GM23338 (cell line): Measurements from ENCODE around the gene OTULINL.

ENCODE experiments used
- CTCF ChIP-seq, 2 experiments: fragments of 200-600 bp in 1 of 2; sonication (generic) in 1 of 2; conservative IDR thresholded peaks; 2 replicates each; pipeline versions ENCODE4 v1.5.1 to v1.6.1; 2016 to 2017; ENCODE audit warnings: antibody characterized with exemption in 2 of 2, low read depth in 2 of 2, mild to moderate bottlenecking in 2 of 2, moderate library complexity in 1 of 2
- EZH2 ChIP-seq: fragments of 200-600 bp; sonication (generic); IDR thresholded peaks from one replicate; pipeline ENCODE4 v1.8.0; 2017; ENCODE audit warnings: antibody characterized with exemption, mild to moderate bottlenecking, low read depth; ENCODE audit not compliant: unreplicated experiment
- EZH2phosphoT487 ChIP-seq: fragments of 200-600 bp; sonication (generic); IDR thresholded peaks from one replicate; pipeline ENCODE4 v1.8.1; 2018; ENCODE audit warnings: antibody characterized with exemption; ENCODE audit not compliant: unreplicated experiment
- POLR2AphosphoS5 ChIP-seq: IDR thresholded peaks from 2 replicates; pipeline ENCODE4 v1.6.1; 2016; ENCODE audit warnings: antibody characterized with exemption, low read depth
- ZNF331 ChIP-seq: fragments of 250-450 bp; sonication (Bioruptor Pico); IDR thresholded peaks from 2 replicates; pipeline ENCODE4 v1.5.0; 2020; ENCODE audit warnings: low read depth, mild to moderate bottlenecking, moderate library complexity
- TF ChIP-seq, protein P1 (sequence below): IDR thresholded peaks from one replicate; pipeline ENCODE4 v1.6.1; 2018; ENCODE audit warnings: antibody characterized with exemption; ENCODE audit not compliant: unreplicated experiment

DNA sequence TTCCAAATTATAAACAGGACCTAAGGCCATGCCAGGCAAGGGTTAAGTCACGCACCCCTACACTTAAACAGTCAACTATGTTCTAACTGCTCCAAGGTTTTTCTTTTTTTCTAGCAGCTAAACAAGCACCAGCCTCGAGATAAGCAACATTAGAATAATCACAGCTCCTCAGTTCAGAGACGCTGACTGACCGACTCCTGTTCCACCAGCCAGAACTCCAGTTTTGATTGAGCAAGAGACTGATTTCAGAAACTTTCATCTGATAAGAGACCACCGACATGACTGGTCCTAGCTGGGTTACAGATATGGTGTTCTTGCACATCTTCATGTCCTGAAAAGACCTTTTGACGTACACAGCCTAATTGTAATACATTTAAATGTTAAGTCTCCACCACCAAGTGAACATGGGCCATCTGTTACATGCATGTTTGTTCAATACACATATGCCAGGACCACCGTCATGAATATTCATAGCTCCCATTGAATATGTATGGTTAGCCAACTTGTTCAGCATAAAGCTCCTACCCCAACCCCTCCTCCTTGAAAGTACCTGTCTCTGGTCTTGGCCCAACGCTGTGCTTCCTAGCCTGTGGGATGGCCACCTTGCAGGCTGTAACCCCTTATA is 23.7 kb upstream of the OTULINL start:
- TF ChIP-seq POLR2AphosphoS5 = no peak
- no peak for TF ChIP-seq CTCF (conservative IDR thresholded peaks at IDR 0.05; ENCODE audit: low read depth in 2 of 2)
- no peak for TF ChIP-seq EZH2phosphoT487
- TF ChIP-seq, protein P1, sequence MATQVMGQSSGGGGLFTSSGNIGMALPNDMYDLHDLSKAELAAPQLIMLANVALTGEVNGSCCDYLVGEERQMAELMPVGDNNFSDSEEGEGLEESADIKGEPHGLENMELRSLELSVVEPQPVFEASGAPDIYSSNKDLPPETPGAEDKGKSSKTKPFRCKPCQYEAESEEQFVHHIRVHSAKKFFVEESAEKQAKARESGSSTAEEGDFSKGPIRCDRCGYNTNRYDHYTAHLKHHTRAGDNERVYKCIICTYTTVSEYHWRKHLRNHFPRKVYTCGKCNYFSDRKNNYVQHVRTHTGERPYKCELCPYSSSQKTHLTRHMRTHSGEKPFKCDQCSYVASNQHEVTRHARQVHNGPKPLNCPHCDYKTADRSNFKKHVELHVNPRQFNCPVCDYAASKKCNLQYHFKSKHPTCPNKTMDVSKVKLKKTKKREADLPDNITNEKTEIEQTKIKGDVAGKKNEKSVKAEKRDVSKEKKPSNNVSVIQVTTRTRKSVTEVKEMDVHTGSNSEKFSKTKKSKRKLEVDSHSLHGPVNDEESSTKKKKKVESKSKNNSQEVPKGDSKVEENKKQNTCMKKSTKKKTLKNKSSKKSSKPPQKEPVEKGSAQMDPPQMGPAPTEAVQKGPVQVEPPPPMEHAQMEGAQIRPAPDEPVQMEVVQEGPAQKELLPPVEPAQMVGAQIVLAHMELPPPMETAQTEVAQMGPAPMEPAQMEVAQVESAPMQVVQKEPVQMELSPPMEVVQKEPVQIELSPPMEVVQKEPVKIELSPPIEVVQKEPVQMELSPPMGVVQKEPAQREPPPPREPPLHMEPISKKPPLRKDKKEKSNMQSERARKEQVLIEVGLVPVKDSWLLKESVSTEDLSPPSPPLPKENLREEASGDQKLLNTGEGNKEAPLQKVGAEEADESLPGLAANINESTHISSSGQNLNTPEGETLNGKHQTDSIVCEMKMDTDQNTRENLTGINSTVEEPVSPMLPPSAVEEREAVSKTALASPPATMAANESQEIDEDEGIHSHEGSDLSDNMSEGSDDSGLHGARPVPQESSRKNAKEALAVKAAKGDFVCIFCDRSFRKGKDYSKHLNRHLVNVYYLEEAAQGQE = no peak
- no peak for TF ChIP-seq EZH2
- no peak for TF ChIP-seq ZNF331 (CRISPR knock-in tag)
